HG03565 (cell line): ENCODE data around the gene EPN3.

Experiments
- ATAC-seq: cut with Tn5 transposase; IDR thresholded peaks from one replicate; pipeline ENCODE4 v1.9.1; 2021; ENCODE audit warnings: mild to moderate bottlenecking, moderate library complexity; ENCODE audit not compliant: unreplicated experiment

Gene EPN3

GRCh38 chr17:50586421-50587247, 54.1 kb downstream of the EPN3 start:
- no peak for ATAC-seq

- no peak for ATAC-seq
Measured at GRCh38 chr17:50587571-50587970, 55.0 kb downstream of the EPN3 start.

- ATAC-seq = no peak
Measured at GRCh38 chr17:50588391-50589049, 56.0 kb downstream of the EPN3 start.

- ATAC-seq = no peak
Measured at GRCh38 chr17:50589095-50589705, 56.7 kb downstream of the EPN3 start.

- ATAC-seq = no peak
Measured at GRCh38 chr17:50590946-50591737, 58.6 kb downstream of the EPN3 start.

- ATAC-seq = no peak
Measured at GRCh38 chr17:50593321-50593720, 60.8 kb downstream of the EPN3 start.
